Tibial nerve (tissue), 4 donors: ENCODE data around the gene NLN. TPM values are rescaled to one million over a fixed set of nuclear protein-coding genes. Genes with fewer than 3 reads are reported as not detected.

Experiments used
- DNase-seq, 2 donors: peaks; one replicate each; pipeline ENCODE4 v3.0.0-alpha.2; 2019; ENCODE audit warnings: low spot score in 2 of 2
- H3K27ac ChIP-seq, 4 donors: fragments of 200-600 bp; sonication (generic) in 3 of 4; one replicate each; pipeline ENCODE4 v1.5.1; 2017 to 2019; ENCODE audit warnings: mild to moderate bottlenecking in 1 of 4
- H3K27me3 ChIP-seq, 2 donors: fragments of 200-600 bp; sonication (generic) in 1 of 2; one replicate each; pipeline versions ENCODE4 v1.5.1 to v1.6.0; 2017 to 2019
- H3K36me3 ChIP-seq, 3 donors: fragments of 200-600 bp; sonication (generic); one replicate each; pipeline ENCODE4 v1.5.1; 2018 to 2019
- H3K4me1 ChIP-seq, 4 donors: fragments of 200-600 bp; sonication (generic) in 3 of 4; one replicate each; pipeline ENCODE4 v1.5.1; 2017 to 2019
- H3K4me3 ChIP-seq, 4 donors: fragments of 200-600 bp; sonication (generic) in 3 of 4; one replicate each; pipeline ENCODE4 v1.5.1; 2017 to 2019; ENCODE audit warnings: mild to moderate bottlenecking in 1 of 4, moderate library complexity in 1 of 4
- H3K9me3 ChIP-seq, 4 donors: fragments of 200-600 bp; sonication (generic) in 3 of 4; one replicate each; pipeline ENCODE4 v1.5.1; 2017 to 2019
- CTCF ChIP-seq, 5 experiments: fragments of 200-600 bp in 3 of 5; fragments of 450-650 bp in 2 of 5; sonication (generic) in 3 of 5; IDR thresholded peaks; one replicate each; pipeline ENCODE4 v1.5.1; 2016 to 2019; ENCODE audit warnings: antibody characterized with exemption in 5 of 5, mild to moderate bottlenecking in 3 of 5, moderate library complexity in 2 of 5
- EP300 ChIP-seq, 2 donors: sonication (generic); formaldehyde crosslinking; IDR thresholded peaks; one replicate each; pipeline ENCODE4 v1.6.1; 2017; ENCODE audit warnings: antibody characterized with exemption in 2 of 2, mild to moderate bottlenecking in 1 of 2
- POLR2A ChIP-seq, 2 donors: fragments of 450-650 bp; IDR thresholded peaks; one replicate each; pipeline ENCODE4 v1.6.1; 2017; ENCODE audit warnings: antibody characterized with exemption in 2 of 2, mild to moderate bottlenecking in 2 of 2, moderate library complexity in 2 of 2
- WGBS, 2 donors: methylation state at CpG; one replicate each; pipeline ENCODE4 v1.1.5; 2018; 5-methylcytosine and 5-hydroxymethylcytosine counted together
- total RNA-seq, 4 donors: library from RNA; depleted of rRNA; stranded (reverse); fragments of >200 nt; gene quantifications; one replicate each; pipeline ENCODE4 v1.1.0, GENCODE V29; 2016

NLN gene
- total RNA-seq, 4 donors from 2014 or later: 10.9 to 28.6 (median 19.2) TPM

- Histone ChIP-seq H3K27ac (no peak overlapping the region), H3K9me3 (no peaks in the 10 kb centered on the region), H3K36me3 (no peaks in the 10 kb centered on the region), H3K4me1 (peaks cover 0 to 6% (median 0%) of the 10 kb centered on the region in 4 donors), H3K27me3 (no peaks in the 10 kb centered on the region), H3K4me3 (no peak overlapping the region)
- WGBS, 2 donors: 72 to 74% methylated on average over 3 of the region's 3 CpGs
- no peak for DNase-seq
- TF ChIP-seq EP300 (IDR thresholded peaks at IDR 0.05): no peak
- no peak for TF ChIP-seq CTCF (IDR thresholded peaks at IDR 0.05)
- TF ChIP-seq POLR2A (IDR thresholded peaks at IDR 0.05): no peak
These were observed 136.3 kb downstream of the NLN start for GRCh38 chr5:65858316-65858715.

- H3K9me3 ChIP-seq: no peaks in the 10 kb centered on the region
- no peak overlapping the region for H3K4me3 ChIP-seq
- H3K36me3 ChIP-seq: no peaks in the 10 kb centered on the region
- TF ChIP-seq POLR2A (IDR thresholded peaks at IDR 0.05) (no peak), CTCF (IDR thresholded peaks at IDR 0.05) (no peak), EP300 (IDR thresholded peaks at IDR 0.05) (no peak)
- WGBS, 2 donors: 65 to 68% methylated on average over 3 of the region's 3 CpGs
- no peaks in the 10 kb centered on the region for H3K27me3 ChIP-seq
- no peak for DNase-seq
- peaks cover 0 to 6% (median 0%) of the 10 kb centered on the region in 4 donors for H3K4me1 ChIP-seq
- H3K27ac ChIP-seq: no peak overlapping the region
These were observed 139.8 kb downstream of the NLN start for GRCh38 chr5:65861830-65862241.

GRCh38 chr5:65862384-65862783, 140.4 kb downstream of the NLN start:
- H3K4me1 ChIP-seq: peaks cover 0 to 6% (median 0%) of the 10 kb centered on the region in 4 donors
- no peaks in the 10 kb centered on the region for H3K27me3 ChIP-seq
- H3K27ac ChIP-seq: no peak overlapping the region
- TF ChIP-seq EP300 (IDR thresholded peaks at IDR 0.05) (no peak), POLR2A (IDR thresholded peaks at IDR 0.05) (no peak), CTCF (IDR thresholded peaks at IDR 0.05) (no peak)
- H3K4me3 ChIP-seq: no peak overlapping the region
- no peaks in the 10 kb centered on the region for H3K36me3 ChIP-seq
- DNase-seq: no peak
- H3K9me3 ChIP-seq: no peaks in the 10 kb centered on the region

GRCh38 chr5:65863747-65864146, 141.7 kb downstream of the NLN start:
- 92 to 96% methylated on average over 2 of the region's 2 CpGs for WGBS, 2 donors
- H3K4me3 ChIP-seq: no peak overlapping the region
- no peak overlapping the region for H3K27ac ChIP-seq
- TF ChIP-seq POLR2A (IDR thresholded peaks at IDR 0.05) (no peak), EP300 (IDR thresholded peaks at IDR 0.05) (no peak), CTCF (IDR thresholded peaks at IDR 0.05) (no peak)
- peaks cover 0 to 6% (median 0%) of the 10 kb centered on the region in 4 donors for H3K4me1 ChIP-seq
- no peaks in the 10 kb centered on the region for H3K36me3 ChIP-seq
- DNase-seq: no peak
- no peaks in the 10 kb centered on the region for H3K27me3 ChIP-seq
- no peaks in the 10 kb centered on the region for H3K9me3 ChIP-seq

- WGBS, 2 donors: 50 to 72% methylated on average over 6 of the region's 6 CpGs
- no peaks in the 10 kb centered on the region for H3K9me3 ChIP-seq
- no peaks in the 10 kb centered on the region for H3K36me3 ChIP-seq
- DNase-seq: no peak
- peaks cover 0 to 2% (median 0%) of the 10 kb centered on the region in 4 donors for H3K4me1 ChIP-seq
- H3K4me3 ChIP-seq: no peak overlapping the region
- TF ChIP-seq POLR2A (IDR thresholded peaks at IDR 0.05) (no peak), CTCF (IDR thresholded peaks at IDR 0.05) (no peak), EP300 (IDR thresholded peaks at IDR 0.05) (no peak)
- no peaks in the 10 kb centered on the region for H3K27me3 ChIP-seq
- no peak overlapping the region for H3K27ac ChIP-seq
These were observed 145.0 kb downstream of the NLN start for GRCh38 chr5:65866837-65867521.
